Measurements from ENCODE around the gene RAVER2. TPM values are rescaled to one million over a fixed set of nuclear protein-coding genes. Genes with fewer than 3 reads are reported as not detected.

Gene RAVER2
- total RNA-seq, 1 experiment from 2014 or later, result 11.4 TPM

- Histone ChIP-seq H3K9ac (ENCODE audit: low read length) (no peak overlapping the region), H3K79me2 (ENCODE audit: low read length) (no peaks in the 10 kb centered on the region), H3K4me1 (ENCODE audit: insufficient read depth, low read length) (peaks cover 16% of the 10 kb centered on the region), H3K4me3 (ENCODE audit: low read length) (no peak overlapping the region), H2AFZ (ENCODE audit: low read length) (no peak overlapping the region), H3K36me3 (ENCODE audit: low read depth, low read length) (peaks cover 4% of the 10 kb centered on the region; the same call in 1 of the 2 replicates), H3K9me2 (replicated peaks; ENCODE audit: low read length) (no peaks in the 10 kb centered on the region), H3K27ac (ENCODE audit: low read length) (no peak overlapping the region), H3K4me2 (ENCODE audit: low read length) (no peak overlapping the region), H3F3A (ENCODE audit: low read length, unreplicated experiment) (no peaks in the 10 kb centered on the region), H3K9me3 (ENCODE audit: low read length) (no peaks in the 10 kb centered on the region), H4K20me1 (ENCODE audit: low read length) (no peaks in the 10 kb centered on the region), H3K27me3 (ENCODE audit: low read length) (no peaks in the 10 kb centered on the region)
- POLR2A ChIA-PET (ENCODE audit: unreplicated experiment), result no interaction called here
- CTCF ChIA-PET, result no interaction called here
- BruUV-seq (replicated peaks), result no TSS peak
- DNase-seq, result no peak
- ATAC-seq, result no peak
- TF ChIP-seq EZH2 (IDR thresholded peaks at IDR 0.05; ENCODE audit: low read length, unreplicated experiment) (no peak), CTCF (conservative IDR thresholded peaks at IDR 0.05; ENCODE audit: low read depth, low read length) (no peak), EZH2phosphoT487 (IDR thresholded peaks at IDR 0.05; ENCODE audit: borderline replicate concordance, low read length) (no peak)
- intact Hi-C loops (cut with micrococcal nuclease), result no loop called here
Measured at GRCh38 chr1:64877598-64877997, 132.7 kb downstream of the RAVER2 start.

- no peak for TF ChIP-seq EZH2phosphoT487 (IDR thresholded peaks at IDR 0.05; ENCODE audit: borderline replicate concordance, low read length)
- no peak for TF ChIP-seq CTCF (conservative IDR thresholded peaks at IDR 0.05; ENCODE audit: low read depth, low read length)
- no peak for TF ChIP-seq EZH2 (IDR thresholded peaks at IDR 0.05; ENCODE audit: low read length, unreplicated experiment)
- H3K79me2 ChIP-seq (ENCODE audit: low read length), result no peaks in the 10 kb centered on the region
- no peaks in the 10 kb centered on the region for H3K27me3 ChIP-seq (ENCODE audit: low read length)
- ATAC-seq, result no peak
- intact Hi-C loops (cut with micrococcal nuclease), result no loop called here
- H3K9ac ChIP-seq (ENCODE audit: low read length), result no peak overlapping the region
- no peaks in the 10 kb centered on the region for H3K9me2 ChIP-seq (replicated peaks; ENCODE audit: low read length)
- H3K4me3 ChIP-seq (ENCODE audit: low read length), result no peak overlapping the region
- H3K9me3 ChIP-seq (ENCODE audit: low read length), result no peaks in the 10 kb centered on the region
- H4K20me1 ChIP-seq (ENCODE audit: low read length), result no peaks in the 10 kb centered on the region
- POLR2A ChIA-PET (ENCODE audit: unreplicated experiment), result no interaction called here
- DNase-seq, result no peak
- no peak overlapping the region for H3K27ac ChIP-seq (ENCODE audit: low read length)
- no peaks in the 10 kb centered on the region for H3F3A ChIP-seq (ENCODE audit: low read length, unreplicated experiment)
- no peak overlapping the region for H2AFZ ChIP-seq (ENCODE audit: low read length)
- no peak overlapping the region for H3K4me2 ChIP-seq (ENCODE audit: low read length)
- CTCF ChIA-PET, result no interaction called here
- no TSS peak for BruUV-seq (replicated peaks)
- H3K36me3 ChIP-seq (ENCODE audit: low read depth, low read length), result 0 out of 2 replicates have a peak, but pooled peaks cover 6% of the 10 kb centered on the region
- peaks cover 16% of the 10 kb centered on the region for H3K4me1 ChIP-seq (ENCODE audit: insufficient read depth, low read length)
Measured at GRCh38 chr1:64878090-64878489, 133.2 kb downstream of the RAVER2 start.

- Histone ChIP-seq H4K20me1 (ENCODE audit: low read length) (no peaks in the 10 kb centered on the region), H3K4me1 (ENCODE audit: insufficient read depth, low read length) (peaks cover 16% of the 10 kb centered on the region), H3K9me3 (ENCODE audit: low read length) (no peaks in the 10 kb centered on the region), H2AFZ (ENCODE audit: low read length) (no peak overlapping the region), H3K79me2 (ENCODE audit: low read length) (no peaks in the 10 kb centered on the region), H3K27ac (ENCODE audit: low read length) (no peak overlapping the region), H3K4me2 (ENCODE audit: low read length) (no peak overlapping the region), H3K4me3 (ENCODE audit: low read length) (no peak overlapping the region), H3K27me3 (ENCODE audit: low read length) (no peaks in the 10 kb centered on the region), H3K9ac (ENCODE audit: low read length) (no peak overlapping the region), H3F3A (ENCODE audit: low read length, unreplicated experiment) (no peaks in the 10 kb centered on the region), H3K36me3 (ENCODE audit: low read depth, low read length) (0 out of 2 replicates have a peak, but pooled peaks cover 6% of the 10 kb centered on the region), H3K9me2 (replicated peaks; ENCODE audit: low read length) (no peaks in the 10 kb centered on the region)
- no peak for TF ChIP-seq CTCF (conservative IDR thresholded peaks at IDR 0.05; ENCODE audit: low read depth, low read length)
- no peak for TF ChIP-seq EZH2 (IDR thresholded peaks at IDR 0.05; ENCODE audit: low read length, unreplicated experiment)
- no peak for TF ChIP-seq EZH2phosphoT487 (IDR thresholded peaks at IDR 0.05; ENCODE audit: borderline replicate concordance, low read length)
- ChIA-PET POLR2A (ENCODE audit: unreplicated experiment) (no interaction called here), CTCF (no interaction called here)
- BruUV-seq (replicated peaks), result no TSS peak
- ATAC-seq, result no peak
- intact Hi-C loops (cut with micrococcal nuclease), result no loop called here
- no peak for DNase-seq
Measured at GRCh38 chr1:64878931-64879611, 134.2 kb downstream of the RAVER2 start.
